DMS153 treated with DMSO at 0.1 percent for 48 hours (cell line): ENCODE measurements around the gene CETN2.
"Not testable (repeated sequence)": the region's sequence is repeated elsewhere in the genome, so short reads cannot be mapped to it uniquely, and the experiment has no call there.

Experiments
- DNase-seq: peaks from one replicate; lab custom pipeline; 2025; ENCODE audit not compliant: unreplicated experiment; lab: John Stamatoyannopoulos, UW

Gene CETN2

DNA sequence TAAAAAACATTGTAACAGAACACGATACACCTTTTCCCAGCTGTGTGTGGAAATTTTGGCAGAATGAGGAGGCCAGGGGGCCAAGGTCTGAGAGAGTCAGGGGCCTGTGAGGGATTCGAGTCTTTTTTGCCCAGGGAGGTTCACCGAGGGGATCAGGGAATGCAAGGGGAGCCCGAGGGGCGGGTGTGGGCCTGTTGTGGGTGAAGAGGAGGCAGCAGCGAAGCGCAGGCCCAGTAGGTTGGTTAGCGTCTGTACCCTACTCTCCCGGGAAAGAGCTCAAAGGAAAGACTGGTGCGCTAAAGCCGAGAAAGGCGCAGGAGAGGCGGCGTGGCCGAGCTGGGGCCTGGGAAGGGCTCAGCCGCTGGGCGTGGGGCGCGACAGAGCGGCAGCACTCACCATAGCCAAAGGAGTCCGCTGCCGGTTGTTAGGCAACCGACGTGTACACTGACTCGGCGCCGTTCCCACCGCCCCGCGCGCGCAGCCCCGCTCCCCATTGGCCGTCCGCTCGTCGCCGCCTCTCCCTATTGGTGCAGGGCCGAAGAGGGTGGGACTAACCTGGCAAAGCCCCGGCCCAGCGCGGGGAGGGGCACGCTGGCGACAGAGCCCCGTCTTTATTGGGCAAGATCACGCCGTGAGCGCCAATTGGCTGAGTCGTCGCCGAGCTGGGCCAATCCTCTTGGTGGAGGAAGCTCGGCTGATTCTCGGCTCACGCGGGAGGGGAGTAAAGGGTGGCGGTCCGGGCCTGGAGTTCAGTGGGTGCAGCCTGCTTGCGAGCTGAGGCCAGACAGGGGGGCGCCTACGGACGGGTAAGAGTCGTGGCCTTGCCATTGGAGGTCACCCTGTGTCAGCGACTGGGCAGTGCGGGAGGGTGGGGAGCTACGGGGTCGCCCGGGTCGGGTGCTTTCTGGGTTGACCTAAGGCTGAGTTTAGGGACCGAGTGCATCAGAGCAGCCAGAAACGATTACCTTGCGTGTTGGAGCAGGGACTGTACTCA is at the start of gene CETN2, which contains the start of gene NSDHL:
Gene CETN2, minus strand, starts transcription at position 446 of the 994 bp plus-strand sequence. Its CDS starts 47 bp downstream, at position 399.
Gene NSDHL, plus strand, starts transcription at position 752 of the 994 bp plus-strand sequence. CDS start 15,262 bp downstream, outside the sequence.
- DNase-seq = peak; percentile 96

DNA sequence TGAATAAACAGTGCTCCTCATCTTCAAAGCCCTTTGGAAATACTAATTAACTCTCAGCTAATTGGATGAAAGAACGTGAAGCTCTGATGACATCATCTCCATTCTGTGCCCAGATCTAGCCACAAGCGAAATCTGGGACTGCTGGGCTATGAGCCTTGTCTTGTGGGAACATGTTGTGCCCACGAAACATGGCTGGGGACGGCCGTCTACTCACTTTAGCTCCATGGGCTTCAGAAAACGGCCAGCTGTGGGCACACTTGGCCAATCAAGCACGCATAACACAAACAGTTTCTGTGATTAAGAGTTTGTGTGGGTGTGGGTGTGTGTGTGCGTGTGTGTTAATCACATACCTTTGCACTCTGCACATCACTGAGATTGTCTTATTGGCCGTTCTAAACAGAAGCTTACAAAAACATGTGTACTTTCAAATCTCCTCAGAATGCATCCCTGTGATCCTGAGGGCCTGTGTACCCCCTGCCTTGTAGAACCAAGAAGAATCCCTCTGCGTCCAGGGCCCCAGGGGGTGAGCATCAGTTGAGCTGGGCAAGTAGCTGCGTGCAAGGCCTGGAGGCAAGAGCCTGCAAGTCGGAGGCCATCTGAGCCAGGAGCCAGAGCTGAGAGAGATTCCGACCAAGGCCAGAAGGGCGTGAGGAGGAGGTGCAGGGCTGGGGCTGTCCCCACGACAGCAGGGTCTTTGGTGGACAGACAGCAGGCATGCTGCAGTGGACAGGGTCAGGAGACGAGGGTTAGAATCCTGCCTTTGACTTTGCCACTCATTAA is 48.6 kb upstream of the CETN2 start:
- no peak for DNase-seq

DNA sequence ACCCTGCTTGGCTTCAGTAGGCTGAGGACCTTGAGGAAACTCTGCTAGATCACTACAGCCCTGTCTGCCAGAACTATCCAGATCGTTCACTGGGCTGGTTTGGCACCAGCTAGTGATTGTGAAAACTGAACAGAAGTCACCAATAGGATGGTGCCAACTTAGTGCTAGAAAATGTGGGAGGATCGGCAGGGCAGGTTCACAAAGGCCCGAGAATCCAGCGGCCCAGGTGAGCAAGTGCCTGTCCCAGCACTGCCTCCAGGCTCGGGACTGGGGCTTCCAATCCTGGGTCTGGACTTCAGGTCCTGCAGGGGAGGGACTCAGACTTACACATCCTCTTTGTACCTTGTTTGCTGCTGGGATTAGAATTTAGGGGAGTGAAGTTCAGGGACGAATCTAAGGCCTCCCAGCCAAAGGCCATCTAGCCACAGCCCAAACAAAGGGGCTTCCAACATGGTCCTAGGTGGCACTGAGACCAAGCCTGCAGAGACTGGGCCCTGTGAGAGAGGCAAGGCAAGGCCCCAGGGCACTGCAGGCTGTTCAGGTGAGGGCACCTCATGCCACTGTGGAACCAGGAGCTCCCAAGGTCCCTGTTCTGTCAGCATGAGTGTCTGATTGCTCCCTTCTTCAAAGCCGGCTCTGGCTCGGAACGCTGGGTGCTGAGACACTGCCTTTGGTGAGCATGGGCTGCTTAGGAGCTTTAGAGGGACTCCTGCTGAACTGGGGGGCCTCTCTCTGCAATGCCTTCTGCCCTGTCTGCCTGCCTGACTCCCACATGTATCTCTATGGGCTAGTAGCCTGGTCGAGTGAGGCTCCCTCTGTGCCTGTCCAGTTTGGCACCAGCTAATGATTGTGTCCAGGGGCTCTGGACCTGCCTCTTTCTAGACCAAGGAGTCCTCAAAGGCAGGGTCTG is 46.6 kb upstream of the CETN2 start:
- DNase-seq = no peak

DNA sequence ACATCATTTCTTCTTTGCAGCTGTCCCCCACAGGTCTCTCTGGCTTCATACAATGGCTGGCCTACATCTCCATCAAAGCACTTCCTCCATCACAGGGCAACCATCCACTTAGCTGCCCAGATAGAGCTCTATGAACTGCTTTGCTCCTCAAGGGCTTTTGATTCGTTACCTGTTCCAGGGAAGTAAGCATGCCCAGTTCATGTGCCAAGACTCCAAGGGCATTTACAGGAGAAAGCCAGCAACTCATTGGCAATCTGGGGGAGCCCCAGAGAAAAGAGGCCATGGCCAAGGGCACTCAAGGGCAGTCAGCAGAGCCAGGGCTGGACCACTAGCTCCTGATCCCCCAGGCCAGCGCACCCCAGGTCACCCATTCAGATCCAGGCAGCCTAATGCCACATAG is 42.8 kb upstream of the CETN2 start:
- no peak for DNase-seq

DNA sequence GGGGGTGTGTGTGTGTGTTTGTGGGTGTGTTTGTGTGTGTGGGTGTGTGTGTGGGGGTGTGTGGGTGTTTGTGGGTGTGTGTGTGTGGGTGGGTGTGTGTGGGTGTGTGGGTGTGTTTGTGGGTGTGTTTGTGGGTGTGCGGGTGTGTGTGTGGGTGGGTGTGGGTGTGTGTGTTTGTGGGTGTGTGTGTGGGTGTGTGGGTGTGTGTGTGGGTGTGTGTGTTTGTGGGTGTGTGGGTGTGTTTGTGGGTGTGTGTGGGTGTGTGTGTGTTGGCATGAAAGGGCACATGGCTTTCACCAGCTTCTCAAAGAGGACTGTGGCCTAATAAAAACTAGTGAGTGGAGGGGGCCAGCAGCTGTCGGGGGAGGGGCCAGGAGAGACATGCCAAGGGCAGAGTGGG is 42.0 kb upstream of the CETN2 start:
- DNase-seq = no peak

DNA sequence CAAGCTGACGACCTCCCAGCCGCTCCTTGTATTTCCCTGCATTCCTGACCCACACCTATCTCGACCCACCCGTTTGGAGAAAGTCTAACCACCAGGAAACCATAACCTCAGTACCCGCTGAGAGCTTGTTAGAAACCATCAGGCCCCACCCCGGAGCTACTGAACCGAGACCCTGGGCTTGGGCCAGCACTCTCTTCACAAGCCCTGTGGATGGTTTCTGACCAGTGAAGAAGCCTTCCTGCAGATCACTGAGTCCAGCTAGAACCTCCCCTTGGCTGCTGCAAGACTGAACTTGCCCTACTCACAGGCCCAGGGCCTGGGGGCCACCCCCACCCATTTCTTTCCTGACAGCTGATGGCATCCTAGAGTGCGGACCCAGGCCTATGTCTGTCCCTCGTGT is 40.7 kb upstream of the CETN2 start:
- DNase-seq = no peak

DNA sequence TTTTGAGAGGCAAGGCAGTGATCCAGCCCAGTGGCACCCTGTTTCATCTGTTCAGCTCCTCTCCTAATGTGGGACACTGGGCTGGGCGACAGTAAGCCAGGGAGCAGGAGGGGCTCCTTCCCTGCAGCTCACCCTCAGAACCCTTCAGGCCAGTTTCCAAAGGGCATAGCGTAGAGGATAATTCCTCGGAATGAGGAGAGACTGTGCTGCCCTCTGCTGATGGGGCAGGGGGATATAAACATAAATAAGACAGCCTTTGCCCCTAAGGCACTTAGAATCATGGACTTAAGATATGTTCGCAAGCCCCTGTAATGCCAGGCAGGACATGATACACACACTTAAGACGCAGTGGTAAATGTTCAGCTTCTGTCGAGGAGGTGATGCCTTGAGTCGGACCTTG is 39.4 kb upstream of the CETN2 start:
- no peak for DNase-seq

DNA sequence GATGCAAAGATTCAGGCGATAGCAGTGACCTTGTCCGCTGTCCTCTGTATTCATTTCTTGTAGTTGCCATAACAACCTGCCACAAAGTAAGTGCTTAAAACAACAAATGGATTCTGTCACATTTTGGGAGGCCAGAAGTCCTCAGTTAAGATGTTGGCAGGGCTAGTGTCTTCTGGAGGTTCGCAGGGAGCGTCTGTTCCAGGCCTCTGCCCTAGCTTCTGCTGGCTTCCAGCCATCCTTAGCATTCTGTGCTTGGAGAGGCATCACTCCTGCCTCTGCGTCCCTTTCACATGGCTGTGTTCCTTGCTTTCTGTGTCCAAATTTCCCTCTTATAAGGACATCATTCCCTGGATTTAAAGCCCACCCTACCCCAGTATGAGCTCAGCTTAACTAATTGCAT is 35.8 kb upstream of the CETN2 start:
- no peak for DNase-seq

DNA sequence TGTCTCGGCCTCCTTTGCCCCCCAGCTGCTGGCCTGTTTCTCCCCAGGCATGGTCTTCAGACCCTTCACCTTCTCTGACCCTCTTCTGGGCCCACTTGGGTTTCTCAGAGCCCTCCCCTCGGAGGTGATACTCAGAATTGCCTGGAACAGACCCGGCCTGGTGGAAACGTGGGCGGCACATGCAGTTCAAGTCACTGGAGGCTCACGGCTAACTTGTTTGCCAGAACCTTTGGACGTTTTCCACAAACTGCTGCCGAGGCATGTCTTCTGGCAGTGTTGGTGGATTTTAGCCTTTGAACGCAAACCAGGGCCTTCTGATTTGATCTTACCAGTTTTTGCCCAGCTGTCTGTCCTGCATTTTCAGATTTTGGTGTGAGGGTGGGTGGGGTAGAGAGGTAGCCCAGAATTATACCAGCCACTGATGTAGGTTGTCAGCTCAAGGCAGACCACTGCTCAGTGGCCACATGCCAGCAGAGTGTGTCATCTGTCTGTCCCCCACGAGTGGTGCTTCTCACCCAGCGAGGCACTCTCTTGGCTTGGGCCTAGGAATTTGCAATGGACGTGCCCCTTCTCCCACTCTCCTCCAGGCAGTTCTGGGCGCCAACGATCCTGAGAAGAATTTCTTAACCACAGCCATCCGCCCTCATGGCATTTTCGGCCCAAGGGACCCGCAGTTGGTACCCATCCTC is 34.8 kb upstream of the CETN2 start:
- no peak for DNase-seq

DNA sequence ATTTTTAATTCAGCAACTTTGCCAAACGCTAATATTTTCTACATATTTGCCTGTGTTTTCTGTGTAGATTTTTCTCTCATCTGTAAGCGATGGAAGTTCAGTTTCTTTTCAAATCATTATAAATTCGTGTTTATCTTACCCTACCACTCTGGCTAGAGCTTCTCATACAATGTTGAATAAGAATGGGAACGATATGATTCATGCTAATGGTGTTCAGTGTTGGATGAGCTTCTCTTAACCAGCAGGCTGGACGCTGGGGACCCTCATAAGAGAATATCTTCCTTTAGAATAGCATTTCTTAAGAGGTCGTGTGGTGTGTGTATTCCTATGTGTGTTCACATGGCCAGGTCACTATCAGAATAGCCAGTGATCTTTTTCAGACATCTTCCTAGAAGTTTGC is 31.3 kb upstream of the CETN2 start:
- no peak for DNase-seq

DNA sequence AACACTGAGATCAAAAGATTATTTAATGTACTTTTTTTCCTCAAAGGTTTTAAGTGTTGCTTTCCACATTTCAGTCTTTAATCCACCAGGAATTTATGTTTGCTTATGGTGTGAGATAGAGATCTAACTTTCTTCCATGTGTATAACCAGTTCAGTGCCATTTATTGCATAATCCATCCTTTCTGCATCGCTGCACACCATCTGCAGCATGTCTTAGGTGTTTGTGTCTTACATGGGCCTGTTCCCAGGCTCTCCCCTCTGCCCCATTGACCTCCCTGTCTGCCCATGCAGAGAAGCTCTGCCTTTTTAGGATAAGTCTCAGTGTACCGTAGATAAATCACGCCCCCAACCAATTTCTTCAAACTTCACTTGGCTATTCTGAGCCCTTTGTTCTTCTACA is 30.6 kb upstream of the CETN2 start:
- DNase-seq = no peak

DNA sequence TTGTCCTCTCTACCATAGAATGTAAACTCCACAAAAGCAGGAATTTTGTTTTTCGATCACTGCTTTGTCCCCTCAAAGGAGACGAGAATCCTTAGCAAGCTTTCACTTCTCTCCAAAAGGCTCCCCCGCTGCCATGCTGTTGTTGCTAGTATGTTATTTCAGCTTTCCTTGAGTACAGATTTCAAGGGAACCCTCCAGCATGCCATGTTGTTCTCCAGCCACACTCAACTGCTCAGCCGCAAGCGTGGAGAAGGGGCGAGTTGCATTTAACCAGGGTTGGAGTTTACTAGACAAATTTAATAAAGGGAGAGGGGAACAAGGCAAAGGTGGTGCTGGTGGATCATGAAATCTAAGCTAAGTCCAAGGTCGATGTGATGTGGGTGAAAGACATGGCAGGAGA is 23.4 kb upstream of the CETN2 start:
- DNase-seq = no peak

DNA sequence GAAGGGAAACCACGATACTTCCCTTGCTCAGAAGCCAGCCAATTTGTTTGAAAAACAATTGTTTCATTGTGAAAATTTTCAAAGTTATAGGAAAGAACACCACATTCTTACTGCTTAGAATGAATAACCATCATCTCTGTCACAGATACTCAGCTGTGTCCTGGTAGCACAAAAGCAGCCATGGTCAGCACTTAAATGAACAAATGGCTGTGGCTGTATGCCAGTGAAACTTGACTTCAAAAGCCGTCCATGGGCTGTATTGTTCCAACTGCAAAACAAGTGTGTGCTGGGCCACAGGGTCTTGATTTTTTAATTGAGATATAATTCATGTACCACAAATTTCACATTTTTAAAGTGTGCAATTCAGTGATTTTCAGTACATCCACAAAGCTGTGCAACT is 19.9 kb upstream of the CETN2 start:
- DNase-seq = no peak

DNA sequence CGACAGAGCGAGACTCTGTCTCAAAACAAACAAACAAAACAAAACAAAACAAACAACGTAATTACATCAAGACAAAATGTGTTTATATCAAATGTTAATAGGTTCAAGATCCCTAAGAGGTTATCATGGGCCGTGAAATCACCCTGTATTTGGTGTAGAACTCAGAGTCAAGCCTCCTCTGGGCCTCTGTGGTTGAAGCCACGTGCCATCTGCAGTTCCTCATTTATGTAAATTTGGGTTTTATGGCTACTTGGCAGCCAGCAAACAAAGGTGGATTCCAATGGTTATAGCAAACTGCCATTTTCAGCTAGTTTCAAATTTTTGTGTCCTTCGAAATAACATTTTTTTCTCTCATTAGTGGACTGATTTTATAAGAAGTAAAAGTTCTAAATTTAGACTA is 16.7 kb upstream of the CETN2 start:
- no peak for DNase-seq

DNA sequence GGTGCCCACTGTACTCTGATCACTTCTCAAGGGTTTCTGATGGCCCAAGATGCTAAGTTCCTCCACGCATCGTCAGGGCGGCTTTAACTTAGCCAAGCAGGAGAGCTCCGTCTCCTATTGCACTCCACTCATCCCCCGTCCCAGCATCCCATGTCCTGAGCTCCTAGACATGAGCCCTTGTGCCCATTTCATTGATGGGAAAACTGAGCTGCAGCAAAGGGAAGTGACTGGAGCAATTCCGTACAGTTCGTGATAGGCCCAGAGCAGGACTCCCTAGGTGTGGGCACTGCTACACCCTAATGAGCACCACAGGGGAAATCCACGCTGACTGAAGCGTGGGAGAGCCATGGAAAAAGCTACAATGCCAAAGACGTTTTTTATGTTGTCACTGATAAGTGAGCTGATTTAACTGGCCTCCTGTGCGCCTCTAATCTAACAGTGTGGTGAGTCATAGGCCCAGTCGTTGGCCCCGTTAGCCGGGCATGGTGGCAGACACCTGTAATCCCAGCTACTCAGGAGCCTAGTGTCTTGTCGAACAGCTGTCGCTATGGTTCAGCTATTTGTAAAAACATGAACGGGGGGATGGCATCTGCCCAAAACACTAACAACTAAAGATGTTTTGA is 15.2 kb upstream of the CETN2 start:
- DNase-seq = no peak

DNA sequence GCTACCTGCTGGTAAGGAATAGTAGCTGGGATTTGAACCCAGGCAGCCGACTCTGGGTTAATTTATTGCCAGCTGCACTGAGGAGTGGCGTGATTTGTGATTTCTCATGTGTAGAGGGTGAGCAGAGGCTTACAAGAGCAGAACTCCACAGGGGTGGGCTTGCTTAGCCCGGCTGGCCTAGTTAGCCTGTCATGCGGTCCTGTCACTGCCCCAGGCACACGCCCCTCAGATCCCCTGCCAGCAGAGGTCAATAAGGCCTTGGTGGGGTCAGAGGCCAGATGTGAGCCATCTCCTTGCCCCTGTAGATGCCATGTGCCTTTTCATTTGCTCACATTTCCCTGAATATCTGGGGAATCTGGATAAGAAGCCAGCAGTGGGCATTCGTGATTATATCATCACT is 13.7 kb upstream of the CETN2 start:
- no peak for DNase-seq

DNA sequence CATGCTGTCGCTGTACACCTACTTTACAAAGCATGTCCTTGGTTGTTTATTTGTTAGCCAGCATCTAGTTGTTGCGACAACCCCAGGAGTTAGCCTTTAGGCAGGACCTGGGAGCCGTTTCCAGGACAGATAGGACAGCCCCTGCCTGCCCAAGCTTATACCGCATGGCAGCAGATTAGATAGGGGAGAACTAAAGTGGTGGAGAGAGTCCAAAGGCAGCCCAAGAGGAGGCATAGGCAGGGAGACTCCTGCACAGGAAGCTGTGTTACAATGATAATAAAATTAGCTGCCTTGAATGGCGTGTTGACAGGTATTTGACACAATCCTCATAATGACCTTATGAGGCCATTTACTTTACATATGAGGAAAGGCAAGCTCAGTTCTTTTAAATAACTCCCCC is 13.3 kb upstream of the CETN2 start:
- no peak for DNase-seq

DNA sequence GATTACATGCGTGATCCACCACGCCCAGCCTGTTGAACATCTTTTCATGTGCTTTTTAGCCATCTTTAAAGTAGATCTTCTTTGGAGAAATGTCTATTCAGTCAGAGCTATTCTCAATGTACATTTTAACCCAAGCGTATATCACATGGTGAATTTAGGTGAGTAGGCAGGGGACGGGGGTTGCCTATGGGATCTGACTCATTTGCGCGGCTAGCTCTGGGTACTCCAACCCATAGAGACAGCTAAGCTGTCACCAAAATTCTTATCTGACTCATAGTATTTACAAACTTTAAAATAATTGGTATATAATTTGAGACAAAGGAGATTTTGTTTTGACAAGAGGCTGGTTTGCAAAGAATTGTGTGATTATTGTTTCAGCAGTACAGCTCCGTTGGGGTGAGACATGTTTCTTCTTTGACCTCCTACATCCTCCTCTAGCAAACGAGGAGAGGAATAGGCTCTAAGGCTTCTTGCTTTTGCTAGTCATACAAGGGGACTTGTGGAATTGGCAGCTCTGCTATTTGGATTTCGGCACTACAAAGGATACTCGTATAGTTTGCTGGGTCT is 12.3 kb upstream of the CETN2 start:
- no peak for DNase-seq

DNA sequence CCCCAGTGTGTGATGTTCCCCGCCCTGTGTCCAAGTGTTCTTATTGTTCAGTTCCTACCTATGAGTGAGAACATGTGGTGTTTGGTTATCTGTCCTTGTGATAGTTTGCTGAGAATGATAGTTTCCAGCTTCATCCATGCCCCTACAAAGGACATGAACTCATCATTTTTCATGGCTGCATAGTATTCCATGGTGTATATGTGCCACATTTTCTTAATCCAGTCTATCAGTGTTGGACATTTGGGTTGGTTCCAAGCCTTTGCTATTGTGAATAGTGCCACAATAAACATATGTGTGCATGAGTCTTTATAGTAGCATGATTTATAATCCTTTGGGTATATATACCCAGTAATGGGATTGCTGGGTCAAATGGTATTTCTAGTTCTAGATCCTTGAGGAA is 4.9 kb upstream of the CETN2 start:
- not testable (repeated sequence) for DNase-seq

DNA sequence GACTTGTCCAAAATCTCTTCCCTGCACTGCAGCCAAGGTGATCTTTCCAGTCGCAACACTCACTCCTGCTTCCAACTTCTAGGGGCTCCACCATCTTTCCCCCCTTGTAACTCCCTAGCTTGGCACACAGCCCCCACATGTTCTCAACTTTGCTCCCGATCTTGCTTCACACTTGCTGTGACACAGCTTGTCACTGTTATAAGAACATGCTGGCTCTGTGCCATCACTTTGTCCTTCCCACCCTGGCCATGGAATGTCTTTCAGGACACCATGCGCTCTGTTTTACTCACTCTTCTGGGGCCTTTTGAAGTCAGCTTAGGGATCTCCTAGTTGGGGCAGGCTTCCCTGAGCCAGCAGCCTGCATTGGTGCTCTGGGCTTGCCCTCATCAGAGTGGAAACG is 2.8 kb upstream of the CETN2 start:
- no peak for DNase-seq
